ENCODE measurements around the gene MT1G. TPM values are rescaled to one million over a fixed set of nuclear protein-coding genes. Genes with fewer than 3 reads are reported as not detected.
"Not testable (repeated sequence)": the region's sequence is repeated elsewhere in the genome, so short reads cannot be mapped to it uniquely, and the experiment has no call there.

The MT1G gene
- polyA plus RNA-seq (2011; rRNA removed) (not detected in 2 replicates), polyA plus RNA-seq (2017; fragmentation: RNase III; extraction: RNeasy Plus Mini Kit Qiagen cat#74134 plus additional on column Dnase treatment) (not detected in 3 replicates), polyA minus RNA-seq (2011; rRNA and poly(A)+ RNA removed) (not detected in 2 replicates)
- polyA plus RNA-seq (2012; cell fraction: cytosol; rRNA removed), result not detected in 2 replicates
- not detected in 2 replicates for polyA plus RNA-seq (2012; cell fraction: nucleus; rRNA removed)

DNA sequence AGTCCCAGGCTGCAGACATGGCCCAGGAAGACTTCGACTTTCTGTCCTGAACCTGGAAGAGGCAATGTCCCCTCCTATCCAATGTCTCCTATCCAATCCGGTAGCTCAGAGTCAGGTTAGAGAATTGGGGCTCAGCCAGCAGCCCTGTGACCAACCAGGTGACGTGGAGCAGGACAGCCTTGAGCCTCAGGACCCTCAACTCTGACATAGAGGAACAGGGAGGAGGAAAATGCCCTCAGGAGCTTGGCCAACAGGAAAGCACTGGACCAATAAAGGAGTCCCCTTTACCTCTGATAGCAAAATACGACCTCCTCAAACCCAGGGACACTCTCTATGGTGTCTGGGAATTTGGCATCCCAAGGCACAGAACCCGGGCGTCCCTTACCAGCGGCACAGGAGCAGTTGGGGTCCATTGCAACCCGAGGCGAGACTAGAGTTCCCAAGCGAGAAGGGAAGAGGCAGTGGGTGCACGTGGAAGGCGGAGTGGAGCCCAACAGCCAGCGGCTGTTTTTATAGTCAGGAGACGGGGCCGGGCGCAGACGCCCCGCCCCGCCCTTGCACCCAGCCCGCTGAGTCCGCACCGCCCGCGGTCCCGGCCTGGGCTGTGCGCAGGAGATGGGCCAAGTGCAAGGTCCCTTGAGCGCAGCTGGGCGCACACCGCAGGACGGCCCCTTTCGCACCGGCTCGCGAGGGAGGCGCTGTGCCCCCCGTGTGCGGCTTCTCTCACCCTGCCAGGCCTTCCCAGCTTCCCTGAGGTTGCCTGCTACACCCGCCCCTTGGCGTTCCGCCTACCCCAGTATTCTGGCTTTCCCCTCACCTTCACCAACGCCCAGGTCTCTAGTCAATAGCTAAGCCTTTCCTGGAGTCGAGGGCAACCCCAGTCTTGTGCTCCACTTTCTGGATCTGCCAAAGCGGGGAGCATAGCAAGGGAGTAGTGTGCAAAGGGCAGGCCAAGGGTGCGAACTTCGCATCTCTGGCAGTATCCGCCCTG, at the start of gene MT1G:
MT1G (minus strand) TSS at position 485 of the 991 bp plus-strand sequence; CDS start at position 413, 72 bp downstream.
- H3K4me2 ChIP-seq, result no peak within 1 kb of the TSS
- ATAC-seq, result no peak
- H3K9me3 ChIP-seq, result no peaks in the 10 kb centered on the region
- no peak for FAIRE-seq
- H3K4me1 ChIP-seq, result no peaks in the 10 kb centered on the region
- no peak within 1 kb of the TSS for H3K4me3 ChIP-seq
- ChIA-PET POLR2A (interaction anchor here (1.1 kb wide), 1 partner anchor 11 kb away, joined by 4 read pairs; no protein-coding TSS in a partner anchor), CTCF (interaction anchor here (0.7 to 1.9 kb wide), 5 partner anchors 17 to 34 kb away, joined by 3 to 6 read pairs (median 3); no protein-coding TSS in a partner anchor)
- TF ChIP-seq ZSCAN20 (CRISPR knock-in tag; IDR thresholded peaks at IDR 0.05) (no peak), FOXS1 (CRISPR knock-in tag; IDR thresholded peaks at IDR 0.05) (no peak), EHF (CRISPR knock-in tag; IDR thresholded peaks at IDR 0.05) (no peak), ATOH8 (CRISPR knock-in tag; IDR thresholded peaks at IDR 0.05; ENCODE audit: low read depth) (no peak), CTCF (IDR thresholded peaks at IDR 0.05) (no peak), RARB (CRISPR knock-in tag; IDR thresholded peaks at IDR 0.05) (no peak), SMC3 (IDR thresholded peaks at IDR 0.05) (no peak), HOXB5 (CRISPR knock-in tag; IDR thresholded peaks at IDR 0.05) (no peak), USF2 (IDR thresholded peaks at IDR 0.05) (no peak), MAZ (IDR thresholded peaks at IDR 0.05; ENCODE audit: borderline replicate concordance, low read depth, low read length) (no peak), MAFK (IDR thresholded peaks at IDR 0.05; ENCODE audit: partially characterized antibody) (no peak), HEYL (CRISPR knock-in tag; IDR thresholded peaks at IDR 0.05) (no peak), CHD4 (IDR thresholded peaks at IDR 0.05; ENCODE audit: borderline replicate concordance) (no peak), KDM1A (IDR thresholded peaks at IDR 0.05; ENCODE audit: low read depth) (no peak), E2F6 (IDR thresholded peaks at IDR 0.05; ENCODE audit: borderline replicate concordance, low read depth) (no peak)
- TF ChIP-seq, protein P1, sequence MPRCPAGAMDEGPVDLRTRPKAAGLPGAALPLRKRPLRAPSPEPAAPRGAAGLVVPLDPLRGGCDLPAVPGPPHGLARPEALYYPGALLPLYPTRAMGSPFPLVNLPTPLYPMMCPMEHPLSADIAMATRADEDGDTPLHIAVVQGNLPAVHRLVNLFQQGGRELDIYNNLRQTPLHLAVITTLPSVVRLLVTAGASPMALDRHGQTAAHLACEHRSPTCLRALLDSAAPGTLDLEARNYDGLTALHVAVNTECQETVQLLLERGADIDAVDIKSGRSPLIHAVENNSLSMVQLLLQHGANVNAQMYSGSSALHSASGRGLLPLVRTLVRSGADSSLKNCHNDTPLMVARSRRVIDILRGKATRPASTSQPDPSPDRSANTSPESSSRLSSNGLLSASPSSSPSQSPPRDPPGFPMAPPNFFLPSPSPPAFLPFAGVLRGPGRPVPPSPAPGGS (IDR thresholded peaks at IDR 0.05), result no peak
- no peak within 1 kb of the TSS for H3K27ac ChIP-seq
- WGBS (ENCODE audit: missing lambda C conversion rate), result 76% methylated on average over 46 of the region's 46 CpGs
- DNase-seq (ENCODE audit: low read depth in 1 of 2, low spot score in 1 of 2), result no peak

- DNase-seq (ENCODE audit: low read depth in 1 of 2, low spot score in 1 of 2); ATAC-seq; POLR2A ChIA-PET; H3K9me3 ChIP-seq; H3K4me1 ChIP-seq; H3K27ac ChIP-seq; H3K4me3 ChIP-seq; FAIRE-seq; H3K4me2 ChIP-seq: not testable (repeated sequence)
- CTCF ChIA-PET, result interaction anchor here (0.8 to 4.8 kb wide), 4 partner anchors 15 to 361 kb away, joined by 3 to 32 read pairs (median 5); no protein-coding TSS in a partner anchor
- 67% methylated on average over 2 of the region's 2 CpGs for WGBS (ENCODE audit: missing lambda C conversion rate)
Measured at GRCh38 chr16:56717532-56717931, 49.7 kb upstream of the MT1G start.

Measured in A549 (cell line).